ENCODE results near the gene RPS6KA2. TPM values are rescaled to one million over a fixed set of nuclear protein-coding genes. Genes with fewer than 3 reads are reported as not detected.
"Not testable (repeated sequence)": the region's sequence is repeated elsewhere in the genome, so short reads cannot be mapped to it uniquely, and the experiment has no call there.

The RPS6KA2 gene
- total and polyA plus RNA-seq, 9 donors, result 24.4 to 75.5 (median 48.1) TPM

- H3K4me1 ChIP-seq (ENCODE audit: insufficient read depth), result peaks cover 6% of the 10 kb centered on the region
- no peak for TF ChIP-seq CTCF (IDR thresholded peaks at IDR 0.05)
- TF ChIP-seq EP300 (IDR thresholded peaks at IDR 0.05), result no peak
- no peak overlapping the region for H3K27ac ChIP-seq
- no peaks in the 10 kb centered on the region for H3K9me3 ChIP-seq
- H3K27me3 ChIP-seq, result no peaks in the 10 kb centered on the region
- no peaks in the 10 kb centered on the region for H3K36me3 ChIP-seq
- no peak overlapping the region for H3K4me3 ChIP-seq
- no peak for DNase-seq
- 76 to 86% (median 81%) methylated on average over 12 of the region's 12 CpGs for WGBS, 3 donors
- intact Hi-C loops (cut with DNase I), result no loop called here
Observed at GRCh38 chr6:166541366-166541765, 85.7 kb downstream of the RPS6KA2 start.

GRCh38 chr6:166540631-166541331, 86.3 kb downstream of the RPS6KA2 start:
- H3K4me1 ChIP-seq (ENCODE audit: insufficient read depth), result peaks cover 6% of the 10 kb centered on the region
- no peak for DNase-seq
- WGBS, 3 donors, result 79 to 83% (median 80%) methylated on average over 18 of the region's 18 CpGs
- H3K27me3 ChIP-seq, result no peaks in the 10 kb centered on the region
- no peaks in the 10 kb centered on the region for H3K9me3 ChIP-seq
- no peak for TF ChIP-seq POLR2A (IDR thresholded peaks at IDR 0.05)
- TF ChIP-seq EP300 (IDR thresholded peaks at IDR 0.05), result no peak
- no peak for TF ChIP-seq CTCF (IDR thresholded peaks at IDR 0.05)
- no peak overlapping the region for H3K4me3 ChIP-seq
- no peak overlapping the region for H3K27ac ChIP-seq
- no peaks in the 10 kb centered on the region for H3K36me3 ChIP-seq
- intact Hi-C loops (cut with DNase I), result no loop called here

GRCh38 chr6:166539543-166539942, 87.5 kb downstream of the RPS6KA2 start:
- no peak for DNase-seq
- H3K36me3 ChIP-seq, result no peaks in the 10 kb centered on the region
- peaks cover 6% of the 10 kb centered on the region for H3K4me1 ChIP-seq (ENCODE audit: insufficient read depth)
- no peak overlapping the region for H3K27ac ChIP-seq
- no peaks in the 10 kb centered on the region for H3K27me3 ChIP-seq
- TF ChIP-seq CTCF (IDR thresholded peaks at IDR 0.05), result no peak
- TF ChIP-seq EP300 (IDR thresholded peaks at IDR 0.05), result no peak
- no peak for TF ChIP-seq POLR2A (IDR thresholded peaks at IDR 0.05)
- WGBS, 3 donors, result 90 to 93% (median 93%) methylated on average over 4 of the region's 4 CpGs
- no peaks in the 10 kb centered on the region for H3K9me3 ChIP-seq
- intact Hi-C loops (cut with DNase I), result no loop called here
- no peak overlapping the region for H3K4me3 ChIP-seq

- intact Hi-C loops (cut with DNase I); H3K27me3 ChIP-seq; DNase-seq; H3K4me1 ChIP-seq (ENCODE audit: insufficient read depth); H3K4me3 ChIP-seq; H3K36me3 ChIP-seq; H3K27ac ChIP-seq; H3K9me3 ChIP-seq: not testable (repeated sequence)
- 97% methylated on average over 9 of the region's 9 CpGs for WGBS, 3 donors
Observed at GRCh38 chr6:166539011-166539385, 88.1 kb downstream of the RPS6KA2 start.

- H3K4me3 ChIP-seq, result no peak overlapping the region
- no peak for DNase-seq
- H3K36me3 ChIP-seq, result no peaks in the 10 kb centered on the region
- H3K27ac ChIP-seq, result no peak overlapping the region
- intact Hi-C loops (cut with DNase I), result no loop called here
- H3K27me3 ChIP-seq, result no peaks in the 10 kb centered on the region
- H3K4me1 ChIP-seq (ENCODE audit: insufficient read depth), result peaks cover 6% of the 10 kb centered on the region
- no peak for TF ChIP-seq POLR2A (IDR thresholded peaks at IDR 0.05)
- TF ChIP-seq EP300 (IDR thresholded peaks at IDR 0.05), result no peak
- no peak for TF ChIP-seq CTCF (IDR thresholded peaks at IDR 0.05)
- no peaks in the 10 kb centered on the region for H3K9me3 ChIP-seq
- 90% methylated on average over 17 of the region's 17 CpGs for WGBS, 3 donors
Observed at GRCh38 chr6:166538297-166539010, 88.6 kb downstream of the RPS6KA2 start.
